HepG2 (cell line): ENCODE results near the gene PPP1R15B. TPM values are rescaled to one million over a fixed set of nuclear protein-coding genes. Genes with fewer than 3 reads are reported as not detected.

Source experiments
- ATAC-seq: fragments of 200-7000 bp; cut with Tn5 transposase; 3 replicates; pipeline ENCODE4 v1.9.1; 2020; ENCODE audit warnings: mild to moderate bottlenecking, moderate library complexity
- BruUV-seq: library from RNA; stranded (reverse); fragments of 400-500 nt; replicated peaks from 2 replicates; lab custom pipeline; 2021; lab: Mats Ljungman, UMichigan
- CTCF ChIA-PET: fragments of 300-600 bp; formaldehyde crosslinking; extraction: SDS; loops from one replicate; lab custom pipeline; 2021; ENCODE audit warnings: low total read pairs, inconsistent platforms, low intra/inter-chr PET ratio; lab: Yijun Ruan, JAX
- POLR2A ChIA-PET: fragments of 350-600 bp; sonication (Branson Sonifier 250); formaldehyde crosslinking; loops from one replicate; lab custom pipeline; 2020; ENCODE audit warnings: antibody characterized with exemption, inconsistent platforms; lab: Yijun Ruan, JAX
- DNase-seq: peaks from one replicate; pipeline ENCODE4 v3.0.0-alpha.2; 2015; ENCODE audit warnings: low spot score
- FAIRE-seq: peaks from 3 replicates; lab custom pipeline; 2011; peaks lifted over from hg19 to GRCh38; lab: Jason Lieb, UNC
- H2AFZ ChIP-seq: one replicate; pipeline ENCODE4 v1.6.1; 2011; ENCODE audit warnings: low read length, inconsistent platforms
- H3K27ac ChIP-seq: fragments of 300-600 bp; 3 replicates; pipeline ENCODE4 v1.8.0; 2011; ENCODE audit warnings: mixed run types, mild to moderate bottlenecking, mixed read lengths, low read length, inconsistent platforms; ENCODE audit not compliant: insufficient read depth; ENCODE audit errors: extremely low read length
- H3K27me3 ChIP-seq, 2 experiments: fragments of 200-600 bp in 1 of 2; 2 replicates in 1 of 2; 3 replicates in 1 of 2; pipeline versions ENCODE4 v1.6.0 to v1.8.0; 2011; ENCODE audit warnings: low read length in 2 of 2, mild to moderate bottlenecking in 2 of 2, moderate library complexity in 2 of 2, inconsistent platforms in 1 of 2; ENCODE audit not compliant: insufficient read depth in 2 of 2, control insufficient read depth in 1 of 2
- H3K36me3 ChIP-seq, 2 experiments: fragments of 200-600 bp in 1 of 2; replicated peaks in 1 of 2; 2 replicates in 1 of 2; 3 replicates in 1 of 2; pipeline versions ENCODE4 v1.5.1 to v1.8.0; 2011; ENCODE audit warnings: low read length in 2 of 2, inconsistent platforms in 1 of 2; ENCODE audit not compliant: insufficient read depth in 2 of 2, control insufficient read depth in 1 of 2
- H3K4me1 ChIP-seq: 2 replicates; pipeline ENCODE4 v1.5.1; 2012; ENCODE audit warnings: low read length, inconsistent platforms; ENCODE audit not compliant: insufficient read depth
- H3K4me2 ChIP-seq: 2 replicates; pipeline ENCODE4 v1.6.0; 2011; ENCODE audit warnings: low read depth, low read length, inconsistent platforms
- H3K4me3 ChIP-seq, 3 experiments: fragments of 200-600 bp in 1 of 3; sonication (generic), shearing (Covaris generic) in 1 of 3; replicated peaks in 1 of 3; 2 replicates each; pipeline ENCODE4 v1.5.1; 2011 to 2016; ENCODE audit warnings: low read length in 3 of 3, inconsistent platforms in 2 of 3, low read depth in 2 of 3, mild to moderate bottlenecking in 2 of 3, control low read depth in 1 of 3, mixed read lengths in 1 of 3; ENCODE audit not compliant: insufficient read depth in 1 of 3
- H3K79me2 ChIP-seq: one replicate; pipeline ENCODE4 v1.6.1; 2011; ENCODE audit warnings: low read length, inconsistent platforms; ENCODE audit not compliant: insufficient read depth
- H3K9ac ChIP-seq: 2 replicates; pipeline ENCODE4 v1.6.0; 2011; ENCODE audit warnings: mild to moderate bottlenecking, low read depth, low read length, inconsistent platforms; ENCODE audit not compliant: insufficient read depth
- H3K9me3 ChIP-seq: 2 replicates; pipeline ENCODE4 v1.5.1; 2012; ENCODE audit warnings: mild to moderate bottlenecking, low read length
- H4K20me1 ChIP-seq: 2 replicates; pipeline ENCODE4 v1.6.0; 2011; ENCODE audit warnings: inconsistent platforms, mild to moderate bottlenecking, low read length, moderate library complexity; ENCODE audit not compliant: insufficient read depth
- DMTF1 ChIP-seq: sonication (generic); formaldehyde crosslinking; IDR thresholded peaks from 2 replicates; pipeline ENCODE4 v1.4.0; 2020; ENCODE audit warnings: mild to moderate bottlenecking, missing genetic modification reagents
- FOXC1 ChIP-seq: sonication (generic); formaldehyde crosslinking; IDR thresholded peaks from 2 replicates; pipeline ENCODE4 v1.8.0; 2022; ENCODE audit warnings: mild to moderate bottlenecking, missing genetic modification reagents, borderline replicate concordance
- GPN1 ChIP-seq: sonication (generic); formaldehyde crosslinking; IDR thresholded peaks from 2 replicates; pipeline ENCODE4 v1.5.1; 2020; ENCODE audit warnings: missing genetic modification reagents, borderline replicate concordance
- HCFC1 ChIP-seq: fragments of 150-350 bp; IDR thresholded peaks from 2 replicates; pipeline ENCODE4 v1.6.1; 2014; ENCODE audit warnings: low read depth, low read length
- HOXD1 ChIP-seq: sonication (generic); formaldehyde crosslinking; IDR thresholded peaks from 2 replicates; pipeline ENCODE4 v1.5.0; 2020; ENCODE audit warnings: missing genetic modification reagents
- IKZF5 ChIP-seq: IDR thresholded peaks from 2 replicates; pipeline ENCODE4 v1.6.1; 2018; ENCODE audit warnings: missing genetic modification reagents, mild to moderate bottlenecking, missing compliant biosample characterization
- MEF2D ChIP-seq: sonication (generic); formaldehyde crosslinking; IDR thresholded peaks from 2 replicates; pipeline ENCODE4 v1.5.1; 2020; ENCODE audit warnings: mild to moderate bottlenecking, missing genetic modification reagents
- NFYB ChIP-seq: sonication (generic); formaldehyde crosslinking; IDR thresholded peaks from 2 replicates; pipeline ENCODE4 v1.4.0; 2020; ENCODE audit warnings: missing genetic modification reagents
- PATZ1 ChIP-seq: sonication (generic); formaldehyde crosslinking; IDR thresholded peaks from 2 replicates; pipeline ENCODE4 v1.4.0; 2020; ENCODE audit warnings: missing genetic modification reagents
- SMC3 ChIP-seq: IDR thresholded peaks from 2 replicates; pipeline ENCODE4 v1.6.1; 2011; ENCODE audit warnings: low read length, improper control_type of control experiment
- TOPORS ChIP-seq: sonication (generic); formaldehyde crosslinking; IDR thresholded peaks from 2 replicates; pipeline ENCODE4 v1.8.0; 2023; ENCODE audit warnings: mild to moderate bottlenecking, missing genetic modification reagents
- ZGPAT ChIP-seq: IDR thresholded peaks from 2 replicates; pipeline ENCODE4 v1.6.1; 2016; ENCODE audit warnings: mild to moderate bottlenecking
- ZNF205 ChIP-seq: IDR thresholded peaks from 2 replicates; pipeline ENCODE4 v1.6.1; 2018; ENCODE audit warnings: missing biosample characterization, missing genetic modification reagents
- ZNF460 ChIP-seq: sonication (generic); formaldehyde crosslinking; IDR thresholded peaks from 2 replicates; pipeline ENCODE4 v1.5.1; 2020; ENCODE audit warnings: missing genetic modification reagents, mild to moderate bottlenecking, borderline replicate concordance
- ZNF549 ChIP-seq: sonication (generic); formaldehyde crosslinking; IDR thresholded peaks from 2 replicates; pipeline ENCODE4 v1.5.0; 2020; ENCODE audit warnings: missing genetic modification reagents
- ZNF788 ChIP-seq: sonication (generic); formaldehyde crosslinking; IDR thresholded peaks from 2 replicates; pipeline ENCODE4 v1.5.0; 2020; ENCODE audit warnings: mild to moderate bottlenecking, missing genetic modification reagents, borderline replicate concordance
- WGBS: methylation state at CpG from one replicate; pipeline ENCODE4 v1.1.6; 2017; ENCODE audit warnings: low lambda C conversion rate; 5-methylcytosine and 5-hydroxymethylcytosine counted together
- in situ Hi-C: cut with HindIII; loops from 2 replicates; pipeline ENCODE4 v1.10.0; 2017; ENCODE audit warnings: low pct_unique_long_range_greater_than_20kb; ENCODE audit not compliant: extremely low pct_ligation_motif_present
- intact Hi-C: fragments of 100-400 bp; cut with micrococcal nuclease; formaldehyde crosslinking; loops from one replicate; pipeline ENCODE4 v1.10.0; 2022; ENCODE audit not compliant: unreplicated experiment
- polyA plus RNA-seq, 8 experiments: library from polyadenylated mRNA; depleted of rRNA in 3 of 8; stranded (reverse) in 7 of 8; unstranded in 1 of 8; fragments of >200 nt; fragmentation: Illumina TruSeq in 4 of 8; extraction: Trizol in 4 of 8; gene quantifications; 2 replicates each; pipeline versions ENCODE4 v1.2.1 to v1.2.3, GENCODE V29; 2011 to 2016; ENCODE audit warnings: low read depth in 4 of 8, missing spikeins in 1 of 8, mixed read lengths in 1 of 8; ENCODE audit not compliant: insufficient read depth in 1 of 8
- total RNA-seq, 5 experiments: library from RNA; depleted of rRNA; stranded (reverse); fragments of >200 nt; fragmentation: Illumina TruSeq; extraction: Trizol; gene quantifications; 2 replicates each; pipeline ENCODE4 v1.2.3, GENCODE V29; 2016; ENCODE audit warnings: low read depth in 1 of 5

The PPP1R15B gene
- total and polyA plus RNA-seq, 2 of the 13 experiments (the other 11 are each of a cell fraction or from before 2014, with no cell fraction given) = 13.4 to 23.8 TPM

GRCh38 chr1:204449678-204450280 lies 38.2 kb upstream of the PPP1R15B start (continued):
- no peak for TF ChIP-seq ZGPAT

GRCh38 chr1:204448991-204449677 lies 37.5 kb upstream of the PPP1R15B start:
- no peaks in the 10 kb centered on the region for H4K20me1 ChIP-seq
- H3K36me3 ChIP-seq = peaks cover 0 to 3% of the 10 kb centered on the region in 2 experiments; a peak in 1 of 5 replicates
- H3K4me3 ChIP-seq = no peak overlapping the region
- H3K4me1 ChIP-seq = peaks cover 12% of the 10 kb centered on the region
- H3K9me3 ChIP-seq = no peaks in the 10 kb centered on the region
- H3K27ac ChIP-seq = no peak overlapping the region
- no peak overlapping the region for H3K9ac ChIP-seq
- BruUV-seq = no TSS peak
- no peak for ATAC-seq
- WGBS = 97% methylated on average over 6 of the region's 6 CpGs
- no peaks in the 10 kb centered on the region for H3K27me3 ChIP-seq
- no peaks in the 10 kb centered on the region for H3K79me2 ChIP-seq
- H2AFZ ChIP-seq = no peak overlapping the region
- intact Hi-C loops = no loop called here
- FAIRE-seq = no peak
- DNase-seq = no peak
- CTCF ChIA-PET = no interaction called here
- H3K4me2 ChIP-seq = no peak overlapping the region
- POLR2A ChIA-PET = interaction anchor here (0.7 kb wide), 1 partner anchor 33 kb away, joined by 3 read pairs; no protein-coding TSS in a partner anchor
- in situ Hi-C loops = loop anchor here (5.0 kb wide), 1 partner anchor 53 kb away; no protein-coding TSS in a partner anchor
- TF ChIP-seq DMTF1 (CRISPR knock-in tag) = no peak
- TF ChIP-seq ZNF549 (CRISPR knock-in tag) = no peak
- TF ChIP-seq HOXD1 = no peak
- no peak for TF ChIP-seq NFYB (CRISPR knock-in tag)
- TF ChIP-seq IKZF5 = no peak
- TF ChIP-seq HCFC1 = no peak
- TF ChIP-seq ZNF205 (CRISPR knock-in tag) = no peak
- no peak for TF ChIP-seq ZNF788
- no peak for TF ChIP-seq FOXC1
- TF ChIP-seq GPN1 (CRISPR knock-in tag) = no peak
- TF ChIP-seq PATZ1 (CRISPR knock-in tag) = no peak
- TF ChIP-seq SMC3 = no peak
- no peak for TF ChIP-seq ZNF460
- TF ChIP-seq TOPORS (CRISPR knock-in tag) = no peak
- TF ChIP-seq MEF2D (CRISPR knock-in tag) = no peak
